Stimulated activated CD8-positive, alpha-beta memory T cell treated with anti-CD3 and anti-CD28 coated beads, Interleukin-4, amount 100 ng/mL, for 48 hours (primary cell): Measurements from ENCODE around the gene ADORA2A.

Experiments used
- DNase-seq: peaks from one replicate; pipeline ENCODE4 v3.0.0-alpha.2; 2020

ADORA2A gene

DNA sequence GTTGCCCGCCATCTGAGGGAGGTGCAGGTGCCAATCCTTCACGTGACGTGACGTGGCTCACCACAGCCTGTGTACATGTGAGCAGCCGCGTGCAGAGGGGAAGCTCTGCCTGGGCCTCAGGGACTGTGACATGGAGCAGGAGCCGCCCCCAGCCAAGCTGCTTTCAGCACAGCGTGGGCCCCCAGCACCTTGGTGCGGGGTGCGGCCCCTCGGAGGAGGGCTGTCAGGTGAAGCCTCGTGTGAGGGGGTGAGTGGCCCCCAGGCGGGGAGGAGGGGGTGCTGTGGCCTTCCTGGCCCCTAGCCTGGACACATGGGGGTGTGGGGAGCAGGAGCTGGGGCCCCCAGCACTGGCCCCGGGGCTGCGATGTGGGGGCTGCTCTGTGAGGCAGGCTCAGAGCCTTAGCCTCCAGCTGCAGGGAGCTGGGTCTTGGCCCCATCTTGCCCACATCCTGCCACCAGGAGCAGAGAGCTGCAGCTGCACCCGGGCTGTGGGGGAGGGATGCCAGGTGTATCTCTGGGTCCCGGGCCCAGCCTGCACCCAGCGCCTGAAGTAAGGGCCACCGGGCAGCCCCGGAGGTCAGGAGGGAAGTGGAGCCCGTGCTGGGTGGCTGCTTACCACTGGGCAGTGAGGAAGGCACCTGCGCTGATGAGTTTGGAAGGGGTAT lies at the start of gene ADORA2A:
Gene ADORA2A (plus strand): TSS at position 100 of the 665 bp plus-strand sequence. CDS start 5,806 bp downstream, outside the sequence.
- peak; percentile 89 for DNase-seq

DNA sequence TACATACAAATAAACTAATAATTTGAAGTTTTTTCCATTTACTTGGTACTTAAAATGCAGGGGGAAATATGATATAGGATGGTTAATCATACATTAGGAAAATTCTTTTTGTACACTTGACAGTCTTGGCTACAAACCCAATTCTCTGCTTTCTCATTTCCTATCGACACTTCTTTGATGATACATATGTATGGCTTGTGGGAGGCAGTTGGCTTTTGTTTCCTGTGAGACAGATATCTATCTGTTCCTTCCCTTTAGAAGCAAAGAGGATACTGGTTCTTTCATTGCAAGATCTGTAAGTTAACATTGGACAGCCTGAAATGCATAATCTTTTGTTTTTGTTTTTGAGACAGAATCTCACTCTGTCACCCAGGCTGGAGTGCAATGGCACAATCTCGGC lies 47.9 kb upstream of the ADORA2A start:
- DNase-seq = no peak

DNA sequence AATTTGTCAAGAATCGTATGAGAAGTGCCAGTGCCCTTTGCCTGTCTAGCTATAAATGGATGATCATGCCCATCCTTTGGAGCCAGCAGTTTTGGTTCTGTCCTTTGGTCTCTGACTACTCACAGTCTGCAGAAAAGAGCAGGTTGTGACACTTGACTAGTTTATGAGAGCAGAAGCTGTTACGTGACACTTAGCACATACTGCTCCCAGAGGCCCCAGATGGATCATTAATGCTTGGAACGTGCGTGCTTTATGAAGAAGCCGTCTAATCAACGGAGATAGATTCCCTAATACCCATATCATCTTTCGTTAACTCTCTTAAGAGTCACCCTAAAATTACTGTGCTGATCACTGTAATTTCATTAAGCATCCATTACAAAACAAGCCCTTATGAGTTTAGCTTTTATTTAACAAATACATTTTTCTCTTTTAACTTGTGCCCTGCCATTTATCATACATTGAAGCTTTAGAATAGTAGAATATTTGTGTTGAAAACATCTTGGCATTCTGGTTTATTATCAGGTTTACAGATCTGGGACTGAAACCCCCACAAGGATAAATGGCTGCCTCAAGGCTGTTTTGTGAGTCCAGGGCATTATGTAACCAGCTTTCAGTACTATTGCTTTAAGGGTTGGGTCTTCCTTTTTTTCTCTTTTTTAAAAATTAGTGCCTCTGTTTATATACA lies 47.0 kb upstream of the ADORA2A start:
- DNase-seq = no peak

DNA sequence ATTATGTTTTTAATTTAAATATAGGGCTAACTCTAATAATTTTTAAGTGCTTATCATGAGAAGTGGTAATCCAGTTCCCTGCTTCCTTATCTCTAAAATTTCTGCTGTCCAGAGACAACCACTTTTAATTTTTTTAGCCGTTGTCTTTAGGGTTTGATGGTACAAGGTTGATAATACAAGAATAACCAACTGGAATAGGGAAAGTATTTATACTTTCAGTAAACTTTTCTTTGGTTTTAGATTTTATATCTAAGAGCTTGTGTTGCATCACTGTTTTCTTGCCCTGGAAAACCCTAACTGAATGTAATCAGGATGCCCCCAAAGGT lies 46.5 kb upstream of the ADORA2A start:
- no peak for DNase-seq

DNA sequence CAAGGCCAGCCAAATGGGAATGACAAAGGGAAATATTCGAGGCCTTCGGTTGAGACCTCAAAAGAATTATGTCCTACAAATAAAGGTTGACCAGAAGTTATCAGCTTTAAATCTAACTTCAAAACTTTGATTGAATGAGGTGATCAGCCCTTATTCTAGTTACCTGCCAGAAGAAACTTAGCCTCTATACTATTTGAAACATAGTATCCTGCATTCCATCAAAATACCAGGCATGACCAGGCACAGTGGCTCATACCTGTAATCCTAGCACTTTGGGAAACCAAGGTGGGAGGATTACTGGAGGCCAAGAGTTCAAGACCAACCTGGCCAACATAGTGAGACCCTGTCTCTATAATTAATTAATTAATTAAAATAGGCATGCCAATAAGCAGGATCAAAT lies 44.3 kb upstream of the ADORA2A start:
- DNase-seq = no peak

DNA sequence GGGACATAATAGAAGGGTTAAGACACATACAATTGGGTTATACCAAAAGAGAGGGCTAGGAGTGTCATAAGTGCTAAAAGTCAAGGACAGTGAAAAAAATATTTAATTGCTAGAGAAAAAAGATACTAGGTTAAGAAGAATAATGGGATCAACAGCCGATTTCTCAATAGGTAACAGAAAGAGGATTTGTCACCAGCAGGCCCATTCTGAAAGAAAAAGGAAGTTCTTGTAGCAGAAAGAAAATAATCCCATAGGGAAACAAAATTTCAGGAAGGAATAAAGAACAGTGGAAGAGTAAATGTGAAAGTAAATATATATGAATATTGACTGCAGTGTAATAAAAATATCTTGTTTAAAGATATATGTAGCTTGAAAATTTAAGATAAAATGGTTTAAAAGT lies 43.3 kb upstream of the ADORA2A start:
- DNase-seq = no peak

DNA sequence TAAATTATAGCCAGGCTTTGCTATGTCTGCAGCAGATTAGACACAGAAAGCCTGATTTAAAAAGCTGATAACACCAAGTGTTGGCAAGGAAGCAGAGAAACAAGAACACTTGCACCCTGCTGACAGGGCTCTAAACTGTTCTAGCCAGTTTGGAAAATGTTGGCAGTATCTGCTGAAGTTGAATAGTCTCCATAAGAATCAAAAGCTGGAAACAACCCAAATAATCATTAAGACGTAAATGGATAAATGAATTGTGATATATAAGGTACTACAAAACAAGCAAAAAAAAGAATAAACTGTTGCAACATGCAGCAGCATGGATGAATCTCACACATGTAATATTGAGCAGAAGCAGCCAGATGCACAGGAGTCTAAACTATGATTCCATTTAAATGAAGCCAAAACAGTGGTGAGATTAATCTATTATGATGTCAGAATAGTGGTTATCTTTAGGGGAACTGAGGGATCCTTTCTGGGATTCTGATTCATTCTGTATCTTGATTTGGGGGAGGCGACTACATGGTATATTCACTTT lies 40.4 kb upstream of the ADORA2A start:
- no peak for DNase-seq

DNA sequence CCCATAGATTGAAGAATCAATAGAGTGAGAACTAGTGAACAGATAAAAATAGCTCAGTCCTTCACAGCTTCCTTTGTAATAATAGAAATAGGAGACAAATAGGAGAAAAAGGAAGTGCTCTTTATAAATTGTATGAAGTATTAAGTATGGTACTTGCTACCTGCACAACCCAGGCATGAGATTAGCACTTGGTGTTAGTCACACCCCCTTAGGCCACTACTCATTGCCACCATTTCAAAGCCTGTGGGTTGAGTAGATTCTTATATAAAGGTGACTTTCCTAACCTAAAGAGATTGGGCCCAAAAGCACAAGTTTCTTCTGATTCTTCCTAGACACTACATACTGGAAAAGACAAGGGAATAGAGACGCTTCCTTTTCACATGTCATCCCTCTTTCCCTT lies 37.7 kb upstream of the ADORA2A start:
- no peak for DNase-seq

DNA sequence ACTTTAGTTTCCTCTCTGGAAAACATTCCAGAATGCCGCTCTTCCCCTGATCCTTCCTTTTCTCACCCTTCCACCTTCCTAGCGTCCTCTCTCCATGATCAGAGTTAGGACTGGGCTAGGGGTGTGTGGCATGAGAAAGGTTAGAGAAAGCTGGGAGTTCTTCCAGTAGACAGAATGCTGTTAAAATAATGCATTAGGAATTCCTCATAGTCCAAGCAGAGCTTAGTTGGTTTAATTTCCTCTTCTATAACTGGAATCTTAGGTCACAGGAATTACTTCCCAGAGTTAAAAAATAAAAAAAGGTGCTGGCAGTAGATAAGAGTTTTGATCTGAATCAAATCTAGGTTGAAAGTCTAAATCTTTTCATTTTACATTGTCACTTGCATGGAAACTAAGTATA lies 37.2 kb upstream of the ADORA2A start:
- DNase-seq = no peak

DNA sequence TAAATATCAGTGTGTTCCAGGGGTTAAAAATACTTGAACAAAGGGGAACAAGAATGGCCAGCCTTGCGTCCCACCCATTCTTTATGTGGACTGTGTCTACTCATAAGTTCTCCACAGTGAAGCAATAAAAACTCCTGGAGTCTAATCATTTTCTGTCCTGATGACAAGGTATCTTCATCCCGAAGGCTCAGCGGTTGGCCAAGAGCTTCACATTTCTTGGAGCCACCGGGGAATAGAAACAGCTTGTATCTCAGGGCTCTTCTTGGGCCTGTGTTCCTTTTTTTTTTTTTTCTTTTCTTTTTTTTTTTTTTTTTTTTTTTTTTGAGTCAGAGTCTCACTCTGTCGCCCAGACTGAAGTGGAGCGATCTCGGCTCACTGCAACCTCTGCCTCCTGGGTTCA lies 36.8 kb upstream of the ADORA2A start:
- no peak for DNase-seq

DNA sequence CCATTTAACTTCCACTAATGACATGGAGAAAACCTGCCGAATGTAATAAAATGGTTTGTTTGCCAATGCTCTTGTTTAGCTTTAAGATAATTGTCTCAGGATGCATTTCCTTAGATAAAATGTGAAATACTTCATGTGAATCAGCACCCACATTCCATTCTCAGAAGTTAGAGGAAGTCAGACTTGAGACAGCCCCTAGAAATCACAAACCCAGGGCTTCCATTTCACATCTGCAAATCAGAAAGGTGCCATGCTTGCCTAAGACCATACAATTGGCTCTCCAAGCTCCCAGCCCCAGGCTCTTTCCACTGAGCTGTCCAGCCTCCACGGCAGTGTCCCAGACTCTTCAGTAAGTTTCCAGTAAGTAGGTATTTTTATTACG lies 35.6 kb upstream of the ADORA2A start:
- no peak for DNase-seq

DNA sequence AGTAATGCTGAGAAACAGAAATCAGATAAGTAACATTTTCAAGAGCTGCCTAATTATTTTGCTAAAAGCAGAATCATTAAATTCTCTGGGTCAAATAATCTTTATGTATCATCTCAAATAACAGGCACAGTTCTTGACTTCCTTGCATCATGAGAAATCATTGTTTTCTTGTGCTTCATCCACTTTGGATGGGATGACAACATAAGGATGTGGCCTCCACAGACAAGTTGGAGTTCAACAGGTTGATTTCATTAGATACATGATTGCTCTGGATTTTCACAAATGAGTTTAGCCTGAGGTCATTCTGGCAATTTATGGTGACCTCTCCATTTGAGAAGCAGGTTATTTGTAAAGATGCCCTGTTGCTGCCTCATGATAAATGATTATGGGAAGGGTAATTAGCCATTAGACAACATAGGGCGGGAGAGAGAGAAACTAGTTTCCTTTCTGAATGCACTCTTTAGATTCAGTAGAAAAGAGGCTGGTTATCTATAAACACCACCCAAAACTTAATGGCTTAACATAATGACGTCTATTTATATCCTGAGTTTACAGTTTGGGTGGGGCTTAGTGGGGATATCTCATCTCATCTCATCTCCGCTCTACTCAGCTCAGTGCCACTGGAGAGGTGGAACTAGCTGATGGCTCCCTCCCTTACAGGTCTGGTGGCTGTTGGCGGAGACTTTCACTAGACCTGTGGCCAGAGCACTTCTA lies 35.0 kb upstream of the ADORA2A start:
- no peak for DNase-seq

DNA sequence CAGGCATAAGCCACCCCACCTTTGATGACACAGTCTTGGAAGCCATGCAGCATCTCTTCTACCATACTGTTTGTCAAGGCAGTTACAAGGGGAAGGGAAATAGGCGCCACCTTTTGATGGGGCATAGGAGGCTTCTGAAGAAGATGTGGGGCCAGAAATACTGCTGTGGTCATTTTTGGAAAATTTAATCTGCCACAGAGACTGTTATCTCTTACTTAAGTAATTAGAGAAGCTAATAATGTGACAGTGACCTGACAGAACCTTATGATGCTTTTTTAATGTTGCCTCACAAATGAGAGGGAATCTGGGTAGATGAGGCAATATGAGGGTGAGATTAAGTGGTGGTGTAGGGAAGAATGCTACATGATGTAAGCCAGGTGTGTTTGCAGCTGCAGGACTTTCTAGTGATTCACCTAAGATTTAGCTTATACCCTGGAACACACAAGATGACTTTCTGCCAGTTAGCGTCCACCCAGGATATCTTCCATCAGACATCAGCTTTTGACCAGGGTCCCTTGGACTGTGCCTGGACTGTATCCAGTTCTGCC lies 34.3 kb upstream of the ADORA2A start:
- no peak for DNase-seq

DNA sequence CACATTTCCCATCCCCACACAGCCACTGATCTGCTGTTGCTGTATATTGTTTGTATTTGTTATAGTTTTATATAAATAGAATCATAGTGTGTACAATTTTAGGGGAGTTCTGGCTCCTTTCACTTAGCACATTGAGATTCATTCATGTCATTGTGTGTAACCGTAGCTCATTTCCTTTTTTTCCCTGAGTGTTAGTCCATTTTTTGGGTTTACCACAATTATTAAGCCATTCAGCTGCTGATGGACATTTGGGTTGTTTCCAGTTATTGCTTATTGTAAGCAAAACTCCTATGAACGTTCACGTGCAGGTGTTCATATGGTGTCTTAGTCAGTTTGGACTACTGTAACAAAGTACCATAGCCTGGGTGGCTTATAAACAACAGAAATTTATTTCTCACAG lies 33.6 kb upstream of the ADORA2A start:
- no peak for DNase-seq

DNA sequence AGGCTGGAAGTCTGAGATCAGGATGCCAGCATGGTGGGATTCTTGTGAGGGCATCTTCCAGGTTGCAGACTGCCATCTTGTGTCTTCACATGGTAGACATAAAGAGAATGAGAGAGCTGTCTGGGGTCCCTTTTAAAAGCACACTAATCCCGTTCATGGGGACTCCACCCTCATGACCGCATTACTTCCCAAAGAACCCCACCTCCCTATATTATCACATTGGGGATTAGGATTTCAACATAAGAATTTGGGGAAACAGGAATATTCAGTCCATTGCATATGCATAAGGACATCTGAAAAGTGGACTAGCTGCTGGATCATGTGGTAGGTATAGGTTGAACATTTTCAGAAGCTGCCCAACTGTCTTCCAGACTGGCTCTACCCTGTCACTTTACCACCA lies 33.1 kb upstream of the ADORA2A start:
- DNase-seq = no peak

DNA sequence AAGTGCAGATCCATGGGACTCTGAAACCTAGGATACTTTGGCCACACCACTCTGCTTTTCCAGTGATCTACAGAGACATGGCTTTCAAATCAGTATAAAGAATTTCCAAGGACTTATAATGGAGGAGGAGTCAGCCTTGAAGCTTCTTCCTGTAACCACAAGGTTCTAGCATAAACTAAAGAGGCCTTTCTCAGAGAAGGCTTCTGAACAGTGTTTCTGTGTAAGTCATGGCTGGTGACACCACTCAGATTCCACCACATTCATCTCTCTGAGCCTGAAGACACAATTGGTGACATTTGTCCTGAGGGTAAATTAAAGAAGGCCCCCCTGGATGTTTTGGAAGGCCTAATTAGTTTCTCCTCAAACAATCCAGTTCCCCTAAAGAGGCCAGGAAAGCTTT lies 29.0 kb upstream of the ADORA2A start:
- DNase-seq = no peak

DNA sequence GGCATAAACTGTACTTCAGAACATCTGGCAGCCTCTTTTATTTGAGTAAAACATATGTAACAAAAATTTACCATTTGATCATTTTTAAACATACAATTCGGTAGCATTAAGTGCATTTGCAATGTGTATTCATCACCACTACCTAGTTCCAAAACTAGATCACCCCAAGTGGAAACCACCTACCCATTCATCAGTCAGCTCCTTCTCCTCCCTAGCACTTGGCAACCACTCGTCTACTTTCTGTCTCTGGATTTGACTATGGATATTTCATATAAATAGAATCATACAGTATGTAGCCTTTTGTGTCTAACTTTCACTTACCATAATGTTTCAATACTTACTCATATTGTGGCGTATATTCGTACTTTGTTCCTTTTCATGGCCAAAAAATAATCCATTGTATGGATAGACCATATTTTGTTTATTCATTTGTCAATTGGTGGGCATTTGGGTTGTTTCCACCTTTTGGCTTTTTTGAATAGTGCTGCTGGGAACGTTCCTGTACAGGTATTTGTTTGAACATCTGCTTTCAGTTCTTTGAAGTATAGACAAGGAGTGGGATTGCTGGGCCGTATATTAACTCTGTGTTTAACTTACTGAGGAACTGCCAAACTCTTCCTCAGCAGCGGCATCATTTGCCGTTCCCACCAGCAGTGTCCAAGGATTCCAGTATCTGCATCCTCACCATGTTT lies 27.2 kb upstream of the ADORA2A start:
- no peak for DNase-seq

DNA sequence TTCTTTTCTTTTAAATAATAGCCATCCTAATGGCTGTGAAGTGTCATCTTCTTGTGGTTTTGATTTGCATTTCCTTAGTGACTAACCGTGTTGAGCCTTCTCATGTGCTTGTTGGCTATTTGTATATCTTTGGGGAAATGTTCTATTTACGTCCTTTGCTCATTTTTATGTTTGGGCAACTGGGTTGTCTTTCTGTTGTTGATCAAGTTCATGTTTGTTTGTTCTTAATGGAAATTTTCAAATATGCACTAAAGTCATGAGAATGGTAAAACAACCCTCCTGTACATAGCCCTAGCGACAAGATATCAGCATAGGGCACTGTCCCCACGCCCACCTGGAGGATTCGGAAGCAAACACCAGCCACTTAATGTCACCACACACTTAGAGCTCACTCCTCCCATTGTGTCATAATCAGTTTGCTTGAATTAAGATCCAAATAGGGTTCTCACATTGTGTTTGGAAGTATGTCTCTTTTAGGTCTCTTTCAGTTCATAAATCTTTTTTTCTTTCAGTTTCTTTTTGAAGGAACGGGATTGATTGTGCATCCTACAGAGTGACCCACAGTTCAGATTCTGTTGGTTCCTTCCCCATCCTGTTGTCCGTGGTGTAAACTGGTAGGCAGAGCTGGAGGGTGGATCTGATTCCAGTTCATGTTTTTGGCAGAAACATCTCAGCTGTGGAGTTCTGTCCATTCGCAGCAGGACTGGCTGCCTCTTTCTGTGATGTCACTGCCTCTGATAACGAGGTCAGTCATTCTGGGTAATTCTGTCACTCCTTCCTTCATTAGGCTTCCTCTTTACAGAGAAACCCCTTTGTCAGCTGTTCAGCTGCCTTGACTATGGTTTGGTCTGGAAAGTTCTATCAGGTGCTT lies 26.4 kb upstream of the ADORA2A start:
- DNase-seq = no peak

DNA sequence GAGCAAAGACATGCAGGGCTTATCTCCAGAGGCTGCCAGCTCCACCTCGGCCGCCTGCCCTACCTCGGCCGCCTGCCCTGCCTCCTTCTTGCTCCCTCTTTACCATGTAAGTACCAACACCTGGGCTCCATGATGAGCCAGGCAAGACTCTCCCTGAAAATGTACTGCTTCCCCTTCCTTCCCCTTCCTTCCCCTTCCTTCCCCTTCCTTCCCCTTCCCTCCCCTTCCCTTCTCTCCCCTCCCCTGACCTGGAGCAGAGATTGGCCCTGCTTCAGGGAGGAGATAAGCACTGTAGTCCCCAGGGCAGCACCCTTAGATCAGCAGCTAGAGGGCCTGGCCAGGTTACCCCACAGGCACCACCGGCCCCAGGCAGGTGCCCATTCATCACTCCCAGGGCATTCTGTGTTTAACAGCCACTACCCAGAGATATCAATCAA lies 25.4 kb upstream of the ADORA2A start:
- no peak for DNase-seq

DNA sequence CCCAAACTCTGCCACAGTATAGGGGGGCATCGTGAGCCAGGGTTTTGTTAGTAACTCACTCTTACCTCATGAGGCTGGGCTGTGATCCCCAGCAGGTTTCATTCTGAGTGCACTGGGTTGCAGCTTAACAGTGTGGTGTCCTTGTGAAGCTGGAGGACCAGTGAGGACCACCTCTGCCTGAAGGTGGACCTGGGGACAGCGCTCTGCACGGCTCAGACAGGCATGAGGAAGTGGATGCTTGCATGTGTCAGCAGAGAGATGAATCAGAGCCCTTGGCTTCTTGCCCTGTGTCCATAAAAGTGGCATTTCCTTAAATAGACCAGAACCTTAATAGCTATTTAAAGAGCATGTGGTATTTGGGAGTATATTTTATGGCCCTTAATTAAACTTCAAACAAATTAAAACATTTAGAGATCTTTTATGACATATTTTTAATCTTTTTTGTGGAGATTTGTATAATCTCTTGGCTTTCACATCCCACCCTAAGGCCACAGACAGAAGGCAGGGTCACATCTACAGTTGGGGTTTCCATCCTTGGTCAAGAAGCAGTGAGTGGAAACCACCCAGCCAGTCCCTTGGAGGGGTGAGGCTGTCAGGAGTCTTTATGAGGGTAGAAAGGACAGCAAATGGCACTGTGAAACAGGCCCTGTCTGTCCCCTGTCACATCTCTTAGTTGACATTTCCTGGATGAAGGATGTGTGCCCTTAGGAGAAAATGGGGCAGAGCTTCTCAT lies 24.8 kb upstream of the ADORA2A start:
- no peak for DNase-seq

DNA sequence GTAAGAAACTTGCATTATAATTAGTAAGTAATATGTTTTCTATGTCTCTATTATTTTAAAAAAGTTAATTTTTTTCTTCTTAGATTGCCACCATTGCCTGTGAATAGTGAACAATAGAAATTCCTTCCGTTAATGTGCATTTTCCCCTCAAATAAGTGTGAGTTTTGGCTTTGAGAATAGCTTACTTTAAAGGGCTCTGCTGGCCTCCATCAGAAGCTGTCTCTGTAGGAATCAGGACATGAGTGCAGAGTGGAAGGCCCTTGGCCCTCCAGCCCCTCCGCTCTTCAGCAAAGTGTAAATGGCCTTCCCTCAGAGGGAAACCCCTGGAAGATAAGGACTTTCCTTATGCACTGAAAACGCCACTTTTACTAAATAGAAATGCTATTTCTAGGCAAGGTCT lies 24.1 kb upstream of the ADORA2A start:
- DNase-seq = no peak
